SK-N-SH treated with all-trans-retinoic acid at 6 μM for 48 hours (cell line): Measurements from ENCODE around the gene SYNE4.

ENCODE experiments used
- BACH2 ChIP-seq: fragments of 250-450 bp; sonication (Bioruptor Pico); IDR thresholded peaks from 2 replicates; pipeline ENCODE4 v1.9.0; 2021; ENCODE audit warnings: mild to moderate bottlenecking, borderline replicate concordance
- ESRRG ChIP-seq: fragments of 250-450 bp; sonication (Bioruptor Pico); IDR thresholded peaks from 2 replicates; pipeline ENCODE4 v1.6.1; 2021; ENCODE audit warnings: mild to moderate bottlenecking
- GLIS3 ChIP-seq: fragments of 250-450 bp; sonication (Bioruptor Pico); IDR thresholded peaks from 2 replicates; pipeline ENCODE4 v1.5.0; 2020; ENCODE audit warnings: mild to moderate bottlenecking, moderate library complexity
- SNAI2 ChIP-seq: fragments of 250-450 bp; sonication (Bioruptor Pico); IDR thresholded peaks from 2 replicates; pipeline ENCODE4 v1.5.0; 2020; ENCODE audit warnings: mild to moderate bottlenecking, moderate library complexity
- ZFP30 ChIP-seq: fragments of 450-650 bp; formaldehyde crosslinking; IDR thresholded peaks from 2 replicates; pipeline ENCODE4 v1.5.0; 2022; ENCODE audit warnings: mild to moderate bottlenecking, moderate library complexity
- ZNF70 ChIP-seq: fragments of 450-650 bp; formaldehyde crosslinking; IDR thresholded peaks from 2 replicates; pipeline ENCODE4 v1.5.0; 2020; ENCODE audit warnings: mild to moderate bottlenecking, moderate library complexity
- TF ChIP-seq, protein P1 (sequence below): fragments of 250-450 bp; sonication (Bioruptor Pico); IDR thresholded peaks from 2 replicates; pipeline ENCODE4 v1.5.1; 2021; ENCODE audit warnings: mild to moderate bottlenecking, moderate library complexity
- TF ChIP-seq, protein P2 (sequence below): fragments of 250-450 bp; sonication (Bioruptor Pico); IDR thresholded peaks from 2 replicates; pipeline ENCODE4 v1.8.0; 2020; ENCODE audit warnings: mild to moderate bottlenecking, moderate library complexity, borderline replicate concordance

- TF ChIP-seq ESRRG (CRISPR knock-in tag) (no peak), ZFP30 (CRISPR knock-in tag) (no peak), ZNF70 (CRISPR knock-in tag) (no peak), GLIS3 (CRISPR knock-in tag) (no peak), BACH2 (CRISPR knock-in tag) (no peak), SNAI2 (CRISPR knock-in tag) (no peak)
- TF ChIP-seq, protein P1, sequence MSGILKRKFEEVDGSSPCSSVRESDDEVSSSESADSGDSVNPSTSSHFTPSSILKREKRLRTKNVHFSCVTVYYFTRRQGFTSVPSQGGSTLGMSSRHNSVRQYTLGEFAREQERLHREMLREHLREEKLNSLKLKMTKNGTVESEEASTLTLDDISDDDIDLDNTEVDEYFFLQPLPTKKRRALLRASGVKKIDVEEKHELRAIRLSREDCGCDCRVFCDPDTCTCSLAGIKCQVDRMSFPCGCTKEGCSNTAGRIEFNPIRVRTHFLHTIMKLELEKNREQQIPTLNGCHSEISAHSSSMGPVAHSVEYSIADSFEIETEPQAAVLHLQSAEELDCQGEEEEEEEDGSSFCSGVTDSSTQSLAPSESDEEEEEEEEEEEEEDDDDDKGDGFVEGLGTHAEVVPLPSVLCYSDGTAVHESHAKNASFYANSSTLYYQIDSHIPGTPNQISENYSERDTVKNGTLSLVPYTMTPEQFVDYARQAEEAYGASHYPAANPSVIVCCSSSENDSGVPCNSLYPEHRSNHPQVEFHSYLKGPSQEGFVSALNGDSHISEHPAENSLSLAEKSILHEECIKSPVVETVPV (CRISPR knock-in tag), result no peak
- TF ChIP-seq, protein P2, sequence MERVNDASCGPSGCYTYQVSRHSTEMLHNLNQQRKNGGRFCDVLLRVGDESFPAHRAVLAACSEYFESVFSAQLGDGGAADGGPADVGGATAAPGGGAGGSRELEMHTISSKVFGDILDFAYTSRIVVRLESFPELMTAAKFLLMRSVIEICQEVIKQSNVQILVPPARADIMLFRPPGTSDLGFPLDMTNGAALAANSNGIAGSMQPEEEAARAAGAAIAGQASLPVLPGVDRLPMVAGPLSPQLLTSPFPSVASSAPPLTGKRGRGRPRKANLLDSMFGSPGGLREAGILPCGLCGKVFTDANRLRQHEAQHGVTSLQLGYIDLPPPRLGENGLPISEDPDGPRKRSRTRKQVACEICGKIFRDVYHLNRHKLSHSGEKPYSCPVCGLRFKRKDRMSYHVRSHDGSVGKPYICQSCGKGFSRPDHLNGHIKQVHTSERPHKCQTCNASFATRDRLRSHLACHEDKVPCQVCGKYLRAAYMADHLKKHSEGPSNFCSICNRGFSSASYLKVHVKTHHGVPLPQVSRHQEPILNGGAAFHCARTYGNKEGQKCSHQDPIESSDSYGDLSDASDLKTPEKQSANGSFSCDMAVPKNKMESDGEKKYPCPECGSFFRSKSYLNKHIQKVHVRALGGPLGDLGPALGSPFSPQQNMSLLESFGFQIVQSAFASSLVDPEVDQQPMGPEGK, result no peak
These were observed 41.8 kb downstream of the SYNE4 start for GRCh38 chr19:35966771-35967170.
